GM23338 (cell line): ENCODE data around the gene KDM6B. TPM values are rescaled to one million over a fixed set of nuclear protein-coding genes. Genes with fewer than 3 reads are reported as not detected.
A peak's percentile ranks its signal among the peaks of the same experiment; 100 is the strongest.

Experiments used
- ATAC-seq: fragments of 200-7000 bp; cut with Tn5 transposase; 3 replicates; pipeline ENCODE4 v1.9.1; 2020
- DNase-seq: peaks from one replicate; pipeline ENCODE4 v3.0.0-alpha.2; 2015; ENCODE audit warnings: low spot score
- H2AFZ ChIP-seq: fragments of 200-600 bp; sonication (generic); 2 replicates; pipeline ENCODE4 v1.8.0; 2016; ENCODE audit warnings: antibody characterized with exemption, mild to moderate bottlenecking, moderate library complexity
- H3F3A ChIP-seq: fragments of 200-600 bp; sonication (generic); replicated peaks from 2 replicates; pipeline ENCODE4 v1.8.0; 2017; ENCODE audit warnings: antibody characterized with exemption, mixed run types, low read depth
- H3K27ac ChIP-seq: fragments of 200-600 bp; sonication (generic); 2 replicates; pipeline ENCODE4 v1.6.1; 2016; ENCODE audit warnings: low read depth
- H3K27me3 ChIP-seq: fragments of 200-600 bp; sonication (generic); 2 replicates; pipeline ENCODE4 v1.8.0; 2016; ENCODE audit warnings: mild to moderate bottlenecking, mixed run types, moderate library complexity; ENCODE audit not compliant: insufficient read depth
- H3K36me3 ChIP-seq: fragments of 200-600 bp; sonication (generic); 2 replicates; pipeline ENCODE4 v1.8.0; 2016; ENCODE audit warnings: mild to moderate bottlenecking; ENCODE audit not compliant: insufficient read depth
- H3K4me1 ChIP-seq: fragments of 200-600 bp; sonication (generic); 2 replicates; pipeline ENCODE4 v1.8.0; 2016; ENCODE audit warnings: mild to moderate bottlenecking, moderate library complexity; ENCODE audit not compliant: insufficient read depth
- H3K4me2 ChIP-seq: fragments of 200-600 bp; sonication (generic); 2 replicates; pipeline ENCODE4 v1.7.1; 2017; ENCODE audit warnings: mixed run types
- H3K4me3 ChIP-seq: fragments of 200-600 bp; sonication (generic); 2 replicates; pipeline ENCODE4 v1.6.1; 2016; ENCODE audit warnings: mixed run types
- H3K79me2 ChIP-seq: fragments of 200-600 bp; sonication (generic); replicated peaks from 2 replicates; pipeline ENCODE4 v1.8.0; 2017; ENCODE audit warnings: mild to moderate bottlenecking; ENCODE audit not compliant: insufficient read depth
- H3K9me2 ChIP-seq: fragments of 200-600 bp; sonication (generic); 2 replicates; pipeline ENCODE4 v1.8.0; 2017; ENCODE audit not compliant: insufficient read depth
- H4K20me1 ChIP-seq: fragments of 200-600 bp; sonication (generic); replicated peaks from 2 replicates; pipeline ENCODE4 v1.8.0; 2017; ENCODE audit warnings: mild to moderate bottlenecking; ENCODE audit not compliant: insufficient read depth
- H3K27ac Mint-ChIP-seq: 2 replicates; pipeline ENCODE4 v1.8.0; 2020; ENCODE audit warnings: inconsistent platforms, mild to moderate bottlenecking, moderate library complexity, mixed read lengths
- H3K27me3 Mint-ChIP-seq: 3 replicates; pipeline ENCODE4 v1.8.0; 2022; ENCODE audit warnings: low read depth, mild to moderate bottlenecking, moderate library complexity, mixed read lengths, inconsistent platforms; ENCODE audit not compliant: insufficient read depth, poor library complexity
- H3K36me3 Mint-ChIP-seq: 3 replicates; pipeline ENCODE4 v1.8.0; 2021; ENCODE audit warnings: low read depth, mild to moderate bottlenecking, inconsistent platforms, moderate library complexity, mixed read lengths
- H3K4me1 Mint-ChIP-seq: 3 replicates; pipeline ENCODE4 v1.8.0; 2020; ENCODE audit warnings: mild to moderate bottlenecking, inconsistent platforms, mixed read lengths
- H3K4me3 Mint-ChIP-seq: 3 replicates; pipeline ENCODE4 v1.8.0; 2021; ENCODE audit warnings: moderate library complexity, mild to moderate bottlenecking, inconsistent platforms, mixed read lengths
- H3K9me3 Mint-ChIP-seq: 3 replicates; pipeline ENCODE4 v1.8.0; 2020; ENCODE audit warnings: moderate library complexity, mild to moderate bottlenecking, inconsistent platforms, mixed read lengths
- CREB1 ChIP-seq: fragments of 250-450 bp; sonication (Bioruptor Pico); IDR thresholded peaks from 2 replicates; pipeline ENCODE4 v1.5.0; 2020; ENCODE audit warnings: low read depth, mild to moderate bottlenecking, moderate library complexity
- CTCF ChIP-seq, 2 experiments: fragments of 200-600 bp in 1 of 2; sonication (generic) in 1 of 2; conservative IDR thresholded peaks; 2 replicates each; pipeline versions ENCODE4 v1.5.1 to v1.6.1; 2016 to 2017; ENCODE audit warnings: antibody characterized with exemption in 2 of 2, low read depth in 2 of 2, mild to moderate bottlenecking in 2 of 2, moderate library complexity in 1 of 2
- ETS1 ChIP-seq: IDR thresholded peaks from 2 replicates; pipeline ENCODE4 v1.6.1; 2016; ENCODE audit warnings: antibody characterized with exemption
- EZH2 ChIP-seq: fragments of 200-600 bp; sonication (generic); IDR thresholded peaks from one replicate; pipeline ENCODE4 v1.8.0; 2017; ENCODE audit warnings: antibody characterized with exemption, mild to moderate bottlenecking, low read depth; ENCODE audit not compliant: unreplicated experiment
- EZH2phosphoT487 ChIP-seq: fragments of 200-600 bp; sonication (generic); IDR thresholded peaks from one replicate; pipeline ENCODE4 v1.8.1; 2018; ENCODE audit warnings: antibody characterized with exemption; ENCODE audit not compliant: unreplicated experiment
- JUNB ChIP-seq: IDR thresholded peaks from one replicate; pipeline ENCODE4 v1.6.1; 2016; ENCODE audit warnings: antibody characterized with exemption; ENCODE audit not compliant: unreplicated experiment
- NANOG ChIP-seq: IDR thresholded peaks from 2 replicates; pipeline ENCODE4 v1.6.1; 2016; ENCODE audit warnings: antibody characterized with exemption, borderline replicate concordance
- REST ChIP-seq: IDR thresholded peaks from one replicate; pipeline ENCODE4 v1.6.1; 2018; ENCODE audit warnings: antibody characterized with exemption; ENCODE audit not compliant: unreplicated experiment
- STAT1 ChIP-seq: IDR thresholded peaks from one replicate; pipeline ENCODE4 v1.6.1; 2016; ENCODE audit warnings: antibody characterized with exemption; ENCODE audit not compliant: unreplicated experiment
- ZNF114 ChIP-seq: fragments of 250-450 bp; sonication (Bioruptor Pico); IDR thresholded peaks from 2 replicates; pipeline ENCODE4 v1.5.0; 2020; ENCODE audit warnings: mild to moderate bottlenecking, moderate library complexity
- ZNF331 ChIP-seq: fragments of 250-450 bp; sonication (Bioruptor Pico); IDR thresholded peaks from 2 replicates; pipeline ENCODE4 v1.5.0; 2020; ENCODE audit warnings: low read depth, mild to moderate bottlenecking, moderate library complexity
- polyA plus RNA-seq: library from polyadenylated mRNA; unstranded; fragments of >200 nt; fragmentation: Nextera tagmentation; extraction: Ambion mirVana; gene quantifications from 2 replicates; pipeline ENCODE4 v1.2.1, GENCODE V29; 2016
- total RNA-seq: library from RNA; depleted of rRNA; stranded (reverse); fragments of >200 nt; shearing (Covaris generic); gene quantifications from 2 replicates; pipeline ENCODE4 v1.2.3, GENCODE V29; 2014

Gene KDM6B
- total and polyA plus RNA-seq, 2 experiments from 2014 or later: 1.1 to 1.4 TPM

GRCh38 chr17:7838090-7839075, 4.4 kb downstream of the KDM6B start:
- Histone ChIP-seq H3K4me3 (peak overlapping the region; percentile 48), H3K27ac (no peak overlapping the region)

GRCh38 chr17:7839190-7839875, 5.3 kb downstream of the KDM6B start:
- Histone ChIP-seq H3F3A (peaks cover 30% of the 10 kb centered on the region), H4K20me1 (peaks cover 13% of the 10 kb centered on the region), H3K79me2 (no peaks in the 10 kb centered on the region), H3K27ac (no peak overlapping the region), H3K4me1 (peaks cover 27% of the 10 kb centered on the region), H3K36me3 (peaks cover 6% of the 10 kb centered on the region; the same call in 1 of the 2 replicates), H3K4me3 (no peak overlapping the region), H3K9me2 (no peaks in the 10 kb centered on the region), H3K27me3 (peaks cover 78% of the 10 kb centered on the region), H2AFZ (no peak overlapping the region), H3K4me2 (no peak overlapping the region)
- Mint-ChIP-seq H3K36me3 (peaks cover 2% of the 10 kb centered on the region; the same call in 1 of the 3 replicates), H3K4me1 (peaks cover 40% of the 10 kb centered on the region), H3K4me3 (no peak overlapping the region), H3K9me3 (no peaks in the 10 kb centered on the region; the same call in 1 of the 3 replicates), H3K27ac (no peak overlapping the region), H3K27me3 (peaks cover 69% of the 10 kb centered on the region)
- ATAC-seq (no peak), DNase-seq (no peak)
- no peak for TF ChIP-seq JUNB
- no peak for TF ChIP-seq ZNF114
- no peak for TF ChIP-seq ZNF331 (CRISPR knock-in tag)
- TF ChIP-seq EZH2: no peak
- no peak for TF ChIP-seq CTCF (conservative IDR thresholded peaks at IDR 0.05; ENCODE audit: low read depth in 2 of 2)
- TF ChIP-seq CREB1 (CRISPR knock-in tag): no peak
- TF ChIP-seq STAT1: no peak
- TF ChIP-seq NANOG: no peak
- TF ChIP-seq EZH2phosphoT487: no peak
- TF ChIP-seq REST: no peak
- TF ChIP-seq ETS1: no peak

More at GRCh38 chr17:7838090-7839075, 4.4 kb downstream of the KDM6B start:
- ATAC-seq: no peak
- H3K9me3 Mint-ChIP-seq: no peaks in the 10 kb centered on the region; the same call in 1 of the 3 replicates
- Histone ChIP-seq H3F3A (peaks cover 30% of the 10 kb centered on the region), H2AFZ (no peak overlapping the region), H3K36me3 (peaks cover 6% of the 10 kb centered on the region; the same call in 1 of the 2 replicates), H3K4me2 (peak overlapping the region; percentile 78), H3K9me2 (no peaks in the 10 kb centered on the region), H3K4me1 (peaks cover 25% of the 10 kb centered on the region), H3K79me2 (no peaks in the 10 kb centered on the region), H4K20me1 (peaks cover 13% of the 10 kb centered on the region), H3K27me3 (peaks cover 74% of the 10 kb centered on the region)
- TF ChIP-seq CREB1 (CRISPR knock-in tag) (no peak), EZH2 (peak; percentile 41), ZNF331 (CRISPR knock-in tag) (no peak), STAT1 (no peak)
- peak; percentile 78 for DNase-seq
- peaks cover 40% of the 10 kb centered on the region for H3K4me1 Mint-ChIP-seq
- H3K27me3 Mint-ChIP-seq: peaks cover 70% of the 10 kb centered on the region
- H3K4me3 Mint-ChIP-seq: peak overlapping the region; percentile 91
- H3K27ac Mint-ChIP-seq: no peak overlapping the region
- peaks cover 2% of the 10 kb centered on the region; the same call in 1 of the 3 replicates for H3K36me3 Mint-ChIP-seq
